Stimulated activated memory B cell treated with anti-CD40 and anti-IgM and Interleukin-4, amounts not matched to agents 10 μg/mL and 1 μg/mL and 100 μg/mL, for 72 hours (primary cell): ENCODE data around the gene ARHGAP28.

ENCODE experiments used
- ATAC-seq: fragments of 150-1000 bp; cut with Tn5 transposase; 2 replicates; pipeline ENCODE4 v1.10.0; 2021
- H3K27ac Mint-ChIP-seq: one replicate; pipeline ENCODE4 v1.8.0; 2022; ENCODE audit warnings: mild to moderate bottlenecking, mixed read lengths
- H3K27me3 Mint-ChIP-seq: one replicate; pipeline ENCODE4 v1.8.0; 2022; ENCODE audit warnings: mixed read lengths
- H3K36me3 Mint-ChIP-seq: one replicate; pipeline ENCODE4 v1.8.0; 2022; ENCODE audit warnings: mixed read lengths
- H3K4me1 Mint-ChIP-seq: one replicate; pipeline ENCODE4 v1.8.0; 2022; ENCODE audit warnings: mixed read lengths
- H3K4me3 Mint-ChIP-seq: one replicate; pipeline ENCODE4 v1.8.0; 2022; ENCODE audit warnings: mild to moderate bottlenecking, moderate library complexity, mixed read lengths
- H3K9me3 Mint-ChIP-seq: one replicate; pipeline ENCODE4 v1.8.0; 2022; ENCODE audit warnings: mixed read lengths

ARHGAP28 gene

DNA sequence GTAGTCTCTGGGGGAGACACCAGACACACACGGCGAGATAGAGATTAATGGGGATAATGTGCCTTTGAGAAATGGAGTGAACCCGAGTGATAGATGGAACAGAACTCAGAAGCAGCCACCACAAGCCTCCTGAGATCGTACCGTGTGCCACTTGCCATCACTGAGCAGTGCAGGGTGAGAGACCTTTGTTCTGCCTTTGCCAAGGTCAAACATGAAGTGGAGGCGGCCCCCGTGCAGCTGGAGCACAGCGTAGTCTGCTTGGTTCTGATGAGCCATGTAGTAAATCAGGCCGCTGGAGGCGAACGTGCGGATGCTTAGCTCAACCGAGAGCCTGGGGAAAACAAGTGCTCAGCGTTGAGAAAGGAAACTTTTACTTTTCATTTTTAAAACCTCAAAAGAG lies 221.1 kb downstream of the ARHGAP28 start:
- H3K27me3 Mint-ChIP-seq = no peaks in the 10 kb centered on the region
- H3K4me3 Mint-ChIP-seq = no peak overlapping the region
- peaks cover 10% of the 10 kb centered on the region for H3K9me3 Mint-ChIP-seq
- no peak overlapping the region for H3K27ac Mint-ChIP-seq
- no peak for ATAC-seq
- H3K36me3 Mint-ChIP-seq = no peaks in the 10 kb centered on the region
- no peaks in the 10 kb centered on the region for H3K4me1 Mint-ChIP-seq

DNA sequence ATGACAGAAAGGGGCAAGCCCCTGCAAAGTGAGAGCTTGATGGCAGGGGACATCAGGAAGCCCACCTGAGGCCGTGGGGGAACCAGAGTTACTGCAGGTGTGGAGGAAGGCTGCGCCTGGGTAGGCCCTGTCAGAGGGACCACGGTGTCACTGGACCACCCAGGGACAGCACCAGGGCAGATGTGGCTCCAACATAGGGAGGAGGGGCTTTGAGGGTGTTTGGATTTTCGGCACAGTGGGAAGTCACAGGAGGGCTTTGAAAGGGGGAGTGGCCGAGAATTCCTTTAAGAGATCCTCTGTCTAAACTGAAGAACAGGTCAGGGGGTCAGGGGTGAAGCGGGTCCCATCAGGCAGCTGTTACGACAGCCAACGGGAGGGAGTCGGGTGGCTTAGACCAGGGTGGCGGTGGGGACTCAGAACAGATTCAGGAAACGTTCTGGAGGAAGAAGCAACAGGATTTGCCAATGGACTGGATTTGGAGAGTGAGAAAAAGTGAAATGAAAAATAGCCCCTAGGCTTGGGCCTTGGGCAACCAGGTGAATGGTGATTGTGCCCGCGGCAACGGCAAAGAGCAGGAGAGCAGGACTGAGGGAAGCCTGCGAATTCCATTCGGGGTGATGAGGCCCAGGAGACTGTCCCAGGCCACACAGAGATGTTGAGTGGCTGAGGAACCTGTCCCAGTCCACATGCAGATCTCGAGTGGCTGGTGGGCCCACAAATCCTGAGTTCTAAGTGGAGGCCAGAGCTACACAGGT lies 222.0 kb downstream of the ARHGAP28 start:
- Mint-ChIP-seq H3K4me1 (no peaks in the 10 kb centered on the region), H3K4me3 (no peak overlapping the region), H3K9me3 (peaks cover 7% of the 10 kb centered on the region), H3K27me3 (no peaks in the 10 kb centered on the region), H3K36me3 (no peaks in the 10 kb centered on the region), H3K27ac (no peak overlapping the region)
- ATAC-seq = peak; percentile 20

DNA sequence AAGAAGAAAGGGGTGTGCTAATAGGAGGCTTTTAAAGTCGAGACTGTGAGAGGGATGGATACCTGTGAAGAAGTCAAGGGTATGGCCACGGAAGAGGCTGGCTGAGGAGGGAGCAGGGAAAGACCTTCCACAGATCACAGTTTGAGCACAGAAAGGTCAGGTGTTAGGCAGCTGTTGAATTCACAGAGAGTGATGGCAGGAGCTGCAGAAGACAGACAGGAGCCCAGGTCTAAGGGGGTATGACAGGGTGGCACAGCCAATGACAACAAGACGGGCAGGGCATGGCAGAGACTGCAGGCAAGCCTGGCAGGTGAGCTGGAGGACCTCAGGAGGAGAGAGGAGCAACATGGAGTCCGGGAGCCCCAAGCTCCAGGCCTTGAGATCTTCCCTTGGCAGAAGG lies 225.0 kb downstream of the ARHGAP28 start:
- Mint-ChIP-seq H3K27me3 (no peaks in the 10 kb centered on the region), H3K36me3 (no peaks in the 10 kb centered on the region), H3K4me3 (no peak overlapping the region), H3K9me3 (peaks cover 7% of the 10 kb centered on the region), H3K27ac (no peak overlapping the region), H3K4me1 (no peaks in the 10 kb centered on the region)
- ATAC-seq = no peak

DNA sequence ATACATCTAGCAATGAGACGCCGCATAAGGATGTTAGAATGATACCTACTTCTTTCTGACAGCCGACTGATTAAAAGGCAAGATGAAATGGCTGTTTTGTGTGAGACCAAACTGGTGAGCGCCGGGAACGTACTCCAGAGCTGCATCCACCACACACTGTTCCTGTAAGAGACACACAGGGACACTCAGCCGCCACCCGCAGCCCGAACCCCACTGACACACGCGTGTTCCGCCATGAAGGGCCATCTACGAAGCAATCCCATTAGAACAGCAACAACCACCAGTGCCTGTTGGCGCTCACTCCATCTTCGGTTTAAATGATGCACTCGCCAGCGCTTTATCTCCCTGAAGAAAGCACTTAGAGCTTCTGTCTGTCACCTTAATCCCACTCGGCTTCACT lies 225.8 kb downstream of the ARHGAP28 start:
- Mint-ChIP-seq H3K9me3 (peaks cover 9% of the 10 kb centered on the region), H3K27ac (no peak overlapping the region), H3K36me3 (no peaks in the 10 kb centered on the region), H3K4me3 (no peak overlapping the region), H3K27me3 (no peaks in the 10 kb centered on the region), H3K4me1 (no peaks in the 10 kb centered on the region)
- ATAC-seq = no peak

DNA sequence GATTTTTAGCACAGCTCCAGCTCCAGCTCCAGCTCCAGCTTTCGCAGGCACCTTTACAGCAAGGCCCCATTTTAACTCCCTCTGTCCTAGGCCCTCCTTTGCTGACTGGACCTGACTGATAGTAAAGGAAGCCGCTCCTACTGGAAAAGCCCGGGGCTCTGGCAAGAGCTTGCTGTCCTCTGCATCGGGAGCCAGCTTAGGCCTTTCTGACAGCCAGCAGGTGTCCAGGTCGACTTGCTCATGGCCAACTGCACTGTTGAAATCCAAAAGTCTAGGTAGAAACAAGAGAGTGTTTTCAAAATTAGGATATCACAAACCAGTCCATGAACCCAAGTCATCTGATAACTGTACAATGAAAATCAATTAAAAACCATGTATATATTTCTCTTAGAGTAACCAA lies 227.0 kb downstream of the ARHGAP28 start:
- Mint-ChIP-seq H3K9me3 (peaks cover 8% of the 10 kb centered on the region), H3K4me3 (no peak overlapping the region), H3K36me3 (no peaks in the 10 kb centered on the region), H3K4me1 (no peaks in the 10 kb centered on the region), H3K27me3 (no peaks in the 10 kb centered on the region), H3K27ac (no peak overlapping the region)
- ATAC-seq = no peak

DNA sequence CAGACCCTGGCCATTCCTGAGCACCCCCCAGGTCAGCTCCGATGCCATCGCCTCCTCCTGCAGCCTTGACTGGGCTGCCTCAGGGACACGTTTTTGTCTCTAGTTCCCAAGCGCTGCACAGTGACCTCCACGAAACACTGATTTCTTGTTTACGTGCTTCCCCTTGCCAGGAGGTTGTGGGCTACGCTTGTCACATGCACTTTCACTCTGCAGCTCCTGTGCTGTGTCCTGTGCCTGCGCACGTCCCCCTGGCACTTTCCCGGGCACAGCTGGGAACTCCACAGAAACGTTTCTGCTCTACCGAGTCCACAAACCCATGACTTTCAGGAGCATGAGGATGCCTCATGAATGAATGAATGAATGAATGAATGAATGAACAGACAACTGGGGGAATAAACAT lies 227.5 kb downstream of the ARHGAP28 start:
- Mint-ChIP-seq H3K27me3 (no peaks in the 10 kb centered on the region), H3K4me1 (no peaks in the 10 kb centered on the region), H3K27ac (no peak overlapping the region), H3K9me3 (peaks cover 3% of the 10 kb centered on the region), H3K36me3 (no peaks in the 10 kb centered on the region), H3K4me3 (no peak overlapping the region)
- ATAC-seq = no peak

DNA sequence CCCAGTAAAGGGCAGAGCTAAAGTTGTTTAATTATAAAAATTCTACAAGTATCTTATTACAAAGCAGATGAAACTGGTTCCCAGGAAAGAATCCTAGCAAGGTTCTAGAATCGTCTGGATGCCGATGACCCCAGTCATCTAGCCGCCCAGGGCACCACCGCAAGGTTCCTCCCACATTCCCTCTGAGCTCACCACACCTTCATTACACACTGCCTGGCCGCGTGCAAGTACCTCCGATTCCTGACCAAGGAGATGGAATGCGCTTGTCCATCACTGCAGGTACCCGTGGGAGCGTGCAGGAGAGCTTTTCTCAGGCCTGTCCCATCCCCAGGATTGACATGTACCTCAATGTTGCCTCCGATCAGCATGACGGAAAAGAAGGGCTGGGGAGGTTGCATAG lies 229.6 kb downstream of the ARHGAP28 start:
- no peak for ATAC-seq
- Mint-ChIP-seq H3K4me3 (no peak overlapping the region), H3K9me3 (peaks cover 2% of the 10 kb centered on the region), H3K4me1 (no peaks in the 10 kb centered on the region), H3K36me3 (no peaks in the 10 kb centered on the region), H3K27me3 (no peaks in the 10 kb centered on the region), H3K27ac (no peak overlapping the region)

DNA sequence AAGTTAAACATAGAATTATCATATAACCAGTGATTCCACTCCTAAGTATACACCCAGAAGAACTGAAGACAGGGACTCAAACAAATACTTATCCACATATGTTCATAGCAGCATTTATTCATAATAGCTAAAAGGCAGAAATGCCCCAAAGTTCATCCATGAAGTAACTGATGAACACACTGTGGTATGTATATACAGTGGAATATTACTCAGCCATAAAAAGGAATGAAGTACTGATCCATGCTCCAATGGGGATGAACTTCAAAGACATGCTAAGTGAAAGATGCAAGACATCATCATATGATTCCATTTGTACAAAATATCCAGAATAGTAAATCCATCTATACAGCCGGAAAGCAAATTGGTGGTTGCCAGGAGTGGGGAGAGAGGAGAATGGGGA lies 230.6 kb downstream of the ARHGAP28 start:
- no peak for ATAC-seq
- no peak overlapping the region for H3K27ac Mint-ChIP-seq
- no peaks in the 10 kb centered on the region for H3K4me1 Mint-ChIP-seq
- no peaks in the 10 kb centered on the region for H3K36me3 Mint-ChIP-seq
- H3K27me3 Mint-ChIP-seq = no peaks in the 10 kb centered on the region
- H3K9me3 Mint-ChIP-seq = peaks cover 2% of the 10 kb centered on the region
- no peak overlapping the region for H3K4me3 Mint-ChIP-seq

DNA sequence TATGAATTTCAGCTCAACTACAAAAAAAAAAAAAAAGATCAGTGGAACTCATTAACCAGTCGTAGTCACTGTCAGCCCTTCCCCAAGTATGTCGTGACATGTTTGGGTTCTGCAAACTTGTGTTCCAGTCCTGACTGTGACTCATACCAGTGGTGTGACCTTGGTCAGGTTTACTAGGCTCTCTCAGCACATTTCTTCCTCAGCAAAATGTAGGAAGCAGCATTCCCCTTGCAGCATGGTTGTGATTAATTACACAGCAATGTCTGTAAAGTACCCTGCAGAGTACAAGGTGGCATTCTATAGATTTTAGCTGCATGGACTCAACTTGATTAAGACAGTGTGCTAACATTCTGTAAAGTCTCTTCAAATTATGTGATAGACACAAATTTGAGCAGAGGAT lies 231.1 kb downstream of the ARHGAP28 start:
- no peaks in the 10 kb centered on the region for H3K4me1 Mint-ChIP-seq
- no peaks in the 10 kb centered on the region for H3K36me3 Mint-ChIP-seq
- no peak for ATAC-seq
- H3K9me3 Mint-ChIP-seq = peaks cover 2% of the 10 kb centered on the region
- no peak overlapping the region for H3K4me3 Mint-ChIP-seq
- no peaks in the 10 kb centered on the region for H3K27me3 Mint-ChIP-seq
- H3K27ac Mint-ChIP-seq = no peak overlapping the region

DNA sequence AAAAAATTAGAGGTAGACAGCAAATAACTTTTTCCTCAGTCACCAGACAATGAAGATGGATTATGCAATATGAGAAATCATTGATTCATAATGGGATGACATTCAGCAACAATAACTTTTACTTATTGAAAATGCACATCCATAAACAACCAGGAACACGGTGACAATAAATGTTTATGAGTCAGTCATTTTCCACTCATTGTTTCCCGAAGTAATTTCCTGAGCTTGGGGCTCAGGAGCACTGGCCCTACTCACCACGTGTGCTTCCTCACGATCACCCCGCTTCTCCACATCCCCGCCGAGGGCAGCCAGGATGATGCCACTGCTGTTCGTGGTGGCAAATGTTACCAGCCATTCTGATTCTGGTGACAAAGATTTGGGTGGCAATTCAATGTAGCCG lies 231.8 kb downstream of the ARHGAP28 start:
- H3K36me3 Mint-ChIP-seq = no peaks in the 10 kb centered on the region
- H3K27me3 Mint-ChIP-seq = no peaks in the 10 kb centered on the region
- no peak overlapping the region for H3K4me3 Mint-ChIP-seq

DNA sequence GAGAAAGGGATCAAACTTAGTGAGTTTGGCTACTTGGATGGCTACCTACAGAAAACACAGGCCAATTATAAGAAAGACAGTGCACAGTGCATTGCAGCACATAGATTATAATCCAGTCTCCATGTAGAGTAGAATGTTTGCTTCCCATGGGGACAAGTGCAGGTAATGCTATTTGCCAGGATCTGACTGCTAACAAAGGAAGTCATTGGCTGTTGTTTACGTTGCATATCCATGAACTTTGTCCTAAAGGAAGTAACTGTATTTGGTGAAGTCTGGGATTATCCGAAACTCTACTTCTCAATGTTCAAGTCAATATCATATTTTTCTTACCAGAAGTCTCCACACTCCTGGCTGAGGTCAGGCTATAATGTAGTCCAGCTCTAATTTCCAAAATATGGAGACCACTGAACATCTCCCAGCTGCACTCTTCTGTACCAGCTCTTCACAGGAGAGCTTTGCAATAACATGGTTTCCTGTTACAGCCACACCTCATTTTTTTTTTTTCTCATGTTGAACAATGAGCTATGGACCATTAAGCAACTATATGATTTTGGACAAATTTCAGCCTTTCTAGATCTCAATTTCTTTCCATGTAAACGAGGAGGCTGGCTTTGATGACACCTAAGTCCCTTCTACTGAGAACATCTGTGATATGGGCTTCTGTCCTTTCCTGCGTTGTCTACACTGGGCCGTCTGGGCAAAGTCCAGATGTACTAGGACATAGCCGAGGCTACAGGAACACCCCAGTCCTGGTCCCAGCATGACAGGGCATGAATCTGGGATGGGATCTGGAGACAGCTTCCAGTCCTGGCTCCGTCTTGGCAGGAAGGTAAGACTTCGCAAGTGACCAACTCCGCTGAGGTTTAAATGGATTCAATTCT lies 233.3 kb downstream of the ARHGAP28 start:
- Mint-ChIP-seq H3K9me3 (peaks cover 2% of the 10 kb centered on the region), H3K27me3 (no peaks in the 10 kb centered on the region), H3K4me1 (no peaks in the 10 kb centered on the region), H3K36me3 (no peaks in the 10 kb centered on the region), H3K4me3 (no peak overlapping the region), H3K27ac (no peak overlapping the region)
- ATAC-seq = no peak

More for the DNA sequence above, 231.8 kb downstream of the ARHGAP28 start:
- ATAC-seq = no peak
- Mint-ChIP-seq H3K27ac (no peak overlapping the region), H3K9me3 (peaks cover 2% of the 10 kb centered on the region), H3K4me1 (no peaks in the 10 kb centered on the region)

DNA sequence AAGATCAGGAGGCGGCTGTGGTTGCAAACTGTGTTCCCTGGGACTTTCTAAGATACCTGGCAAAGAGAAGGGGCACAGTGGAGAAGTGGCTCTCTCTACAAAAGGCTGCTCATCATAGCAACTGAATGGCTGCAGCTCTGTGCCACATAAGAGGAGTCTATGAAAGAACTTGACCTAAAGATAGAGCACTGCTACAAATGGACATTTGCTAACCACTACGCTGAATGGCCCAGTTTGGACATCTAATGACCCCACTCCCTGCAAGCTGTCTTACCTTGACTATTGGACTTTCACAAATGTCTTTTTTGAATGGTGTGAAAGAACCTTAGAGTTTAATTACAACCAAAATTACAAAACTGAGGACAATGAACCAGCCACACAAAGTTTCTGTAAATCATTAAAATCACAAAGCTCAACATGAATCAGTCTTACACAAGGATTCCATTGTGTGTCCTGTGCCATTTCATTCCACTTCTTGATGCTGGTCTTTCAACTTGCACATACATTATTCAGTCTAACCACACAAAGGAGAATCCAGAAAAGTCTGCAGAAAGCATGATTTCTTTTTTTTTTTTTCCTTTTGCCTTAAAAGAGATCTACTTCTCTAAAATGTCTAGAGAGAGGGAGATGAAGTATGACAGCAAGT lies 234.1 kb downstream of the ARHGAP28 start:
- H3K27me3 Mint-ChIP-seq = no peaks in the 10 kb centered on the region
- H3K4me1 Mint-ChIP-seq = no peaks in the 10 kb centered on the region
- H3K9me3 Mint-ChIP-seq = peaks cover 2% of the 10 kb centered on the region
- no peak for ATAC-seq
- H3K27ac Mint-ChIP-seq = no peak overlapping the region
- no peak overlapping the region for H3K4me3 Mint-ChIP-seq
- H3K36me3 Mint-ChIP-seq = no peaks in the 10 kb centered on the region
